GM23338 (cell line): ENCODE data around the gene MYO18A. TPM values are rescaled to one million over a fixed set of nuclear protein-coding genes. Genes with fewer than 3 reads are reported as not detected.

Experiments
- ATAC-seq: fragments of 200-7000 bp; cut with Tn5 transposase; 3 replicates; pipeline ENCODE4 v1.9.1; 2020
- DNase-seq: peaks from one replicate; pipeline ENCODE4 v3.0.0-alpha.2; 2015; ENCODE audit warnings: low spot score
- H2AFZ ChIP-seq: fragments of 200-600 bp; sonication (generic); 2 replicates; pipeline ENCODE4 v1.8.0; 2016; ENCODE audit warnings: antibody characterized with exemption, mild to moderate bottlenecking, moderate library complexity
- H3F3A ChIP-seq: fragments of 200-600 bp; sonication (generic); replicated peaks from 2 replicates; pipeline ENCODE4 v1.8.0; 2017; ENCODE audit warnings: antibody characterized with exemption, mixed run types, low read depth
- H3K27ac ChIP-seq: fragments of 200-600 bp; sonication (generic); 2 replicates; pipeline ENCODE4 v1.6.1; 2016; ENCODE audit warnings: low read depth
- H3K27me3 ChIP-seq: fragments of 200-600 bp; sonication (generic); 2 replicates; pipeline ENCODE4 v1.8.0; 2016; ENCODE audit warnings: mild to moderate bottlenecking, mixed run types, moderate library complexity; ENCODE audit not compliant: insufficient read depth
- H3K36me3 ChIP-seq: fragments of 200-600 bp; sonication (generic); 2 replicates; pipeline ENCODE4 v1.8.0; 2016; ENCODE audit warnings: mild to moderate bottlenecking; ENCODE audit not compliant: insufficient read depth
- H3K4me1 ChIP-seq: fragments of 200-600 bp; sonication (generic); 2 replicates; pipeline ENCODE4 v1.8.0; 2016; ENCODE audit warnings: mild to moderate bottlenecking, moderate library complexity; ENCODE audit not compliant: insufficient read depth
- H3K4me2 ChIP-seq: fragments of 200-600 bp; sonication (generic); 2 replicates; pipeline ENCODE4 v1.7.1; 2017; ENCODE audit warnings: mixed run types
- H3K4me3 ChIP-seq: fragments of 200-600 bp; sonication (generic); 2 replicates; pipeline ENCODE4 v1.6.1; 2016; ENCODE audit warnings: mixed run types
- H3K79me2 ChIP-seq: fragments of 200-600 bp; sonication (generic); replicated peaks from 2 replicates; pipeline ENCODE4 v1.8.0; 2017; ENCODE audit warnings: mild to moderate bottlenecking; ENCODE audit not compliant: insufficient read depth
- H3K9me2 ChIP-seq: fragments of 200-600 bp; sonication (generic); 2 replicates; pipeline ENCODE4 v1.8.0; 2017; ENCODE audit not compliant: insufficient read depth
- H4K20me1 ChIP-seq: fragments of 200-600 bp; sonication (generic); replicated peaks from 2 replicates; pipeline ENCODE4 v1.8.0; 2017; ENCODE audit warnings: mild to moderate bottlenecking; ENCODE audit not compliant: insufficient read depth
- H3K27ac Mint-ChIP-seq: 2 replicates; pipeline ENCODE4 v1.8.0; 2020; ENCODE audit warnings: inconsistent platforms, mild to moderate bottlenecking, moderate library complexity, mixed read lengths
- H3K27me3 Mint-ChIP-seq: 3 replicates; pipeline ENCODE4 v1.8.0; 2022; ENCODE audit warnings: low read depth, mild to moderate bottlenecking, moderate library complexity, mixed read lengths, inconsistent platforms; ENCODE audit not compliant: insufficient read depth, poor library complexity
- H3K36me3 Mint-ChIP-seq: 3 replicates; pipeline ENCODE4 v1.8.0; 2021; ENCODE audit warnings: low read depth, mild to moderate bottlenecking, inconsistent platforms, moderate library complexity, mixed read lengths
- H3K4me1 Mint-ChIP-seq: 3 replicates; pipeline ENCODE4 v1.8.0; 2020; ENCODE audit warnings: mild to moderate bottlenecking, inconsistent platforms, mixed read lengths
- H3K4me3 Mint-ChIP-seq: 3 replicates; pipeline ENCODE4 v1.8.0; 2021; ENCODE audit warnings: moderate library complexity, mild to moderate bottlenecking, inconsistent platforms, mixed read lengths
- H3K9me3 Mint-ChIP-seq: 3 replicates; pipeline ENCODE4 v1.8.0; 2020; ENCODE audit warnings: moderate library complexity, mild to moderate bottlenecking, inconsistent platforms, mixed read lengths
- CREB1 ChIP-seq: fragments of 250-450 bp; sonication (Bioruptor Pico); IDR thresholded peaks from 2 replicates; pipeline ENCODE4 v1.5.0; 2020; ENCODE audit warnings: low read depth, mild to moderate bottlenecking, moderate library complexity
- CTCF ChIP-seq, 2 experiments: fragments of 200-600 bp in 1 of 2; sonication (generic) in 1 of 2; conservative IDR thresholded peaks; 2 replicates each; pipeline versions ENCODE4 v1.5.1 to v1.6.1; 2016 to 2017; ENCODE audit warnings: antibody characterized with exemption in 2 of 2, low read depth in 2 of 2, mild to moderate bottlenecking in 2 of 2, moderate library complexity in 1 of 2
- ETS1 ChIP-seq: IDR thresholded peaks from 2 replicates; pipeline ENCODE4 v1.6.1; 2016; ENCODE audit warnings: antibody characterized with exemption
- EZH2 ChIP-seq: fragments of 200-600 bp; sonication (generic); IDR thresholded peaks from one replicate; pipeline ENCODE4 v1.8.0; 2017; ENCODE audit warnings: antibody characterized with exemption, mild to moderate bottlenecking, low read depth; ENCODE audit not compliant: unreplicated experiment
- EZH2phosphoT487 ChIP-seq: fragments of 200-600 bp; sonication (generic); IDR thresholded peaks from one replicate; pipeline ENCODE4 v1.8.1; 2018; ENCODE audit warnings: antibody characterized with exemption; ENCODE audit not compliant: unreplicated experiment
- JUNB ChIP-seq: IDR thresholded peaks from one replicate; pipeline ENCODE4 v1.6.1; 2016; ENCODE audit warnings: antibody characterized with exemption; ENCODE audit not compliant: unreplicated experiment
- NANOG ChIP-seq: IDR thresholded peaks from 2 replicates; pipeline ENCODE4 v1.6.1; 2016; ENCODE audit warnings: antibody characterized with exemption, borderline replicate concordance
- POLR2AphosphoS5 ChIP-seq: IDR thresholded peaks from 2 replicates; pipeline ENCODE4 v1.6.1; 2016; ENCODE audit warnings: antibody characterized with exemption, low read depth
- REST ChIP-seq: IDR thresholded peaks from one replicate; pipeline ENCODE4 v1.6.1; 2018; ENCODE audit warnings: antibody characterized with exemption; ENCODE audit not compliant: unreplicated experiment
- STAT1 ChIP-seq: IDR thresholded peaks from one replicate; pipeline ENCODE4 v1.6.1; 2016; ENCODE audit warnings: antibody characterized with exemption; ENCODE audit not compliant: unreplicated experiment
- ZNF114 ChIP-seq: fragments of 250-450 bp; sonication (Bioruptor Pico); IDR thresholded peaks from 2 replicates; pipeline ENCODE4 v1.5.0; 2020; ENCODE audit warnings: mild to moderate bottlenecking, moderate library complexity
- ZNF331 ChIP-seq: fragments of 250-450 bp; sonication (Bioruptor Pico); IDR thresholded peaks from 2 replicates; pipeline ENCODE4 v1.5.0; 2020; ENCODE audit warnings: low read depth, mild to moderate bottlenecking, moderate library complexity
- polyA plus RNA-seq: library from polyadenylated mRNA; unstranded; fragments of >200 nt; fragmentation: Nextera tagmentation; extraction: Ambion mirVana; gene quantifications from 2 replicates; pipeline ENCODE4 v1.2.1, GENCODE V29; 2016
- total RNA-seq: library from RNA; depleted of rRNA; stranded (reverse); fragments of >200 nt; shearing (Covaris generic); gene quantifications from 2 replicates; pipeline ENCODE4 v1.2.3, GENCODE V29; 2014

The MYO18A gene
- total and polyA plus RNA-seq, 2 experiments from 2014 or later: 18.3 to 37.5 TPM

- Histone ChIP-seq H3K4me1 (peaks cover 24% of the 10 kb centered on the region), H3K79me2 (no peaks in the 10 kb centered on the region), H3K27me3 (no peaks in the 10 kb centered on the region), H3F3A (peaks cover 8% of the 10 kb centered on the region; the same call in 1 of the 2 replicates), H2AFZ (no peak overlapping the region), H3K9me2 (no peaks in the 10 kb centered on the region), H3K36me3 (no peaks in the 10 kb centered on the region), H3K4me2 (no peak overlapping the region), H3K27ac (no peak overlapping the region), H4K20me1 (no peaks in the 10 kb centered on the region), H3K4me3 (no peak overlapping the region)
- no peak overlapping the region for H3K27ac Mint-ChIP-seq
- peaks cover 19% of the 10 kb centered on the region for H3K27me3 Mint-ChIP-seq
- H3K4me1 Mint-ChIP-seq: peaks cover 54% of the 10 kb centered on the region
- ATAC-seq (no peak), DNase-seq (no peak)
- TF ChIP-seq ZNF331 (CRISPR knock-in tag): no peak
- H3K36me3 Mint-ChIP-seq: 0 out of 3 replicates have a peak, but pooled peaks cover 3% of the 10 kb centered on the region
- no peaks in the 10 kb centered on the region for H3K9me3 Mint-ChIP-seq
- no peak overlapping the region; the same call in 2 of the 3 replicates for H3K4me3 Mint-ChIP-seq
Observed at GRCh38 chr17:29071303-29071702, 108.9 kb downstream of the MYO18A start.

- H3K27me3 Mint-ChIP-seq: peaks cover 19% of the 10 kb centered on the region
- Histone ChIP-seq H3F3A (peaks cover 8% of the 10 kb centered on the region; the same call in 1 of the 2 replicates), H3K27me3 (no peaks in the 10 kb centered on the region), H3K36me3 (no peaks in the 10 kb centered on the region), H3K79me2 (no peaks in the 10 kb centered on the region), H2AFZ (no peak overlapping the region), H3K4me3 (no peak overlapping the region), H3K4me2 (no peak overlapping the region), H4K20me1 (no peaks in the 10 kb centered on the region), H3K9me2 (no peaks in the 10 kb centered on the region), H3K4me1 (peaks cover 19% of the 10 kb centered on the region; the same call in 1 of the 2 replicates), H3K27ac (no peak overlapping the region)
- no peak overlapping the region for H3K4me3 Mint-ChIP-seq
- DNase-seq (no peak), ATAC-seq (no peak; the same call in 2 of the 3 replicates)
- peaks cover 53% of the 10 kb centered on the region for H3K4me1 Mint-ChIP-seq
- 0 out of 3 replicates have a peak, but pooled peaks cover 2% of the 10 kb centered on the region for H3K36me3 Mint-ChIP-seq
- H3K9me3 Mint-ChIP-seq: no peaks in the 10 kb centered on the region
- no peak overlapping the region for H3K27ac Mint-ChIP-seq
- no peak for TF ChIP-seq POLR2AphosphoS5
- TF ChIP-seq ZNF114 (CRISPR knock-in tag): no peak
- no peak for TF ChIP-seq JUNB
- TF ChIP-seq REST: no peak
- no peak for TF ChIP-seq NANOG
- TF ChIP-seq STAT1: no peak
- TF ChIP-seq EZH2: no peak
- TF ChIP-seq ZNF331 (CRISPR knock-in tag): no peak
- TF ChIP-seq EZH2phosphoT487: no peak
- TF ChIP-seq ETS1: no peak
- no peak for TF ChIP-seq CREB1 (CRISPR knock-in tag)
- TF ChIP-seq CTCF (conservative IDR thresholded peaks at IDR 0.05; ENCODE audit: low read depth in 2 of 2): no peak
Observed at GRCh38 chr17:29070781-29071180, 109.4 kb downstream of the MYO18A start.
